ENCODE results near the gene HINT2. TPM values are rescaled to one million over a fixed set of nuclear protein-coding genes. Genes with fewer than 3 reads are reported as not detected.
A peak's percentile ranks its signal among the peaks of the same experiment; 100 is the strongest.

Gene HINT2
- total RNA-seq, 1 donor from 2014 or later, result 60.1 TPM

DNA sequence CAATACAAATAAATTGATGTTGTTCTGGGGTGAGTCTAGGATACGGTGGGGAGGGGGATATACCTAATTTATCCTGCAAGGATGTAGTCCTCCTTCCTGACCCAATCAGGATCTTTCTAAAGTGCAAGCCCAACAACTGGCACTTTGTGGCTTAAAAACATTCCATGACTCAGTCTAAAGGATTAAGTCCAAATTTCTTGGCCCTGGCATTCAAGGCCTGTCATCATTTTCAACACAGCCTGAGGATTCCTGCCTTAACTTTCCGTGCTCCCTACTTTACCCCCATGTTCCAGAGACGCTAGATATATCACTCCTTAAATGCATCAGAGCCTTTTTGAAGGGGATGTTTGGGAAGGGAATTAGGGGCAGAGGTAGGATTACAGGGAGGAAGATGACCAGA is 12.6 kb upstream of the HINT2 start:
- TF ChIP-seq, protein P1, sequence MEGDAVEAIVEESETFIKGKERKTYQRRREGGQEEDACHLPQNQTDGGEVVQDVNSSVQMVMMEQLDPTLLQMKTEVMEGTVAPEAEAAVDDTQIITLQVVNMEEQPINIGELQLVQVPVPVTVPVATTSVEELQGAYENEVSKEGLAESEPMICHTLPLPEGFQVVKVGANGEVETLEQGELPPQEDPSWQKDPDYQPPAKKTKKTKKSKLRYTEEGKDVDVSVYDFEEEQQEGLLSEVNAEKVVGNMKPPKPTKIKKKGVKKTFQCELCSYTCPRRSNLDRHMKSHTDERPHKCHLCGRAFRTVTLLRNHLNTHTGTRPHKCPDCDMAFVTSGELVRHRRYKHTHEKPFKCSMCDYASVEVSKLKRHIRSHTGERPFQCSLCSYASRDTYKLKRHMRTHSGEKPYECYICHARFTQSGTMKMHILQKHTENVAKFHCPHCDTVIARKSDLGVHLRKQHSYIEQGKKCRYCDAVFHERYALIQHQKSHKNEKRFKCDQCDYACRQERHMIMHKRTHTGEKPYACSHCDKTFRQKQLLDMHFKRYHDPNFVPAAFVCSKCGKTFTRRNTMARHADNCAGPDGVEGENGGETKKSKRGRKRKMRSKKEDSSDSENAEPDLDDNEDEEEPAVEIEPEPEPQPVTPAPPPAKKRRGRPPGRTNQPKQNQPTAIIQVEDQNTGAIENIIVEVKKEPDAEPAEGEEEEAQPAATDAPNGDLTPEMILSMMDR (conservative IDR thresholded peaks at IDR 0.05), result no peak
- Mint-ChIP-seq H3K27ac (ENCODE audit: unreplicated experiment) (no peak overlapping the region), H3K27me3 (ENCODE audit: low read depth) (no peaks in the 10 kb centered on the region), H3K9me3 (no peaks in the 10 kb centered on the region), H3K36me3 (ENCODE audit: low read depth) (no peaks in the 10 kb centered on the region), H3K4me1 (peaks cover 44% of the 10 kb centered on the region), H3K4me3 (peak overlapping the region; percentile 1)
- DNase-seq (ENCODE audit: low read depth, low spot score), result no peak

DNA sequence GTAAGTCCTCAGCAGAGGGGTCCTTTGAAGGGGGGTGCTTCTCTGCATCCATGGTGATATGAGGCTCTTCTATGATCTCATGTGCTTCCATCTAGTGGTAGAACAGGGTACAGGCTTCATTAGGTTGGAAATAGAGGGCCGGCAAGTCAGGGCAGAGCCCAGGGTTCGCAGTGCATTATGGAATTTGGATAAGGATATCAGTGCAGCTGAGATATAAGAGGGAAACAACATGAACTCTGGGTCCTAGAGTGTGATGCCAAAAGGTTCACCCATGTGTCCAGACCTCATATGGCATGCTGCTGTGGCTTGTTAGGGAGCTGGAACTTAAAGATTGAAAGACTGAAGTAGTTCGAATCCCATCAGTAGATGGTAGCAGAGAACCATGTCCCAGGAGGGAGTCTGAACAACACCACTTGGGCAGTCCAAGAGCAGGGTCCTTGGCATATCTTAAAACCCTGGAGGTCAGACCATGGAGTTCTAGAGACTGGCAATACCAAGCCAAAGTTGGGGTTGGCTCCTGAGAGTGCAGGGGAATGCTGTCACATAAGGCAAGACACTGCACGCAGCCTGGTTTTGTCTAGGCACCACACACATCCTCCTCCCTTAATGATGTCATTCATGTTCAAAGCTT is 11.3 kb upstream of the HINT2 start:
- no peak overlapping the region for H3K27ac Mint-ChIP-seq (ENCODE audit: unreplicated experiment)
- peaks cover 32% of the 10 kb centered on the region for H3K4me1 Mint-ChIP-seq
- no peak for DNase-seq (ENCODE audit: low read depth, low spot score)
- H3K9me3 Mint-ChIP-seq, result no peaks in the 10 kb centered on the region
- peak overlapping the region; percentile 80 for H3K4me3 Mint-ChIP-seq
- H3K27me3 Mint-ChIP-seq (ENCODE audit: low read depth), result no peaks in the 10 kb centered on the region
- TF ChIP-seq, protein P1 (conservative IDR thresholded peaks at IDR 0.05), result peak; percentile 67
- H3K36me3 Mint-ChIP-seq (ENCODE audit: low read depth), result no peaks in the 10 kb centered on the region

DNA sequence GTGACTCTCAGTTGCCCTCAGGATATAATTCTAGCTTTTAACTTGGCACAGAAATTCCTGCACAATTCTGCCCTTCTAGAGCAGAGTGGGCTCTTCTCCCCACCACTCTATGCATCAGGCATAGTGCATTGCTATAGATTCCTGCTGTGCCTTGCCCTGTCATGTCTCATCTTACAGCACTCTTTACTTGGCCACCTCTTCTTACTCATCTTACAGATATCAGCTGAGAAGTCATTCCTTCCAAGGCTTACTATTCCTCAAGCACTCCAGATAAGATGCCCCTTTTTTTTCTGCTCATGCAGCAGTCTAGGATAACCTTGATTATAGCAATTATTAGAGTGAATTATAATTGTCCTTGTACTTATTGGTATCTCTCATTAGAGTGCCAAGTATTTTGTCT is 8.1 kb upstream of the HINT2 start:
- H3K27ac Mint-ChIP-seq (ENCODE audit: unreplicated experiment), result no peak overlapping the region
- peaks cover 5% of the 10 kb centered on the region for H3K4me1 Mint-ChIP-seq
- H3K9me3 Mint-ChIP-seq, result no peaks in the 10 kb centered on the region
- H3K4me3 Mint-ChIP-seq, result no peak overlapping the region
- no peaks in the 10 kb centered on the region for H3K36me3 Mint-ChIP-seq (ENCODE audit: low read depth)
- TF ChIP-seq, protein P1 (conservative IDR thresholded peaks at IDR 0.05), result no peak
- DNase-seq (ENCODE audit: low read depth, low spot score), result no peak
- no peaks in the 10 kb centered on the region for H3K27me3 Mint-ChIP-seq (ENCODE audit: low read depth)

DNA sequence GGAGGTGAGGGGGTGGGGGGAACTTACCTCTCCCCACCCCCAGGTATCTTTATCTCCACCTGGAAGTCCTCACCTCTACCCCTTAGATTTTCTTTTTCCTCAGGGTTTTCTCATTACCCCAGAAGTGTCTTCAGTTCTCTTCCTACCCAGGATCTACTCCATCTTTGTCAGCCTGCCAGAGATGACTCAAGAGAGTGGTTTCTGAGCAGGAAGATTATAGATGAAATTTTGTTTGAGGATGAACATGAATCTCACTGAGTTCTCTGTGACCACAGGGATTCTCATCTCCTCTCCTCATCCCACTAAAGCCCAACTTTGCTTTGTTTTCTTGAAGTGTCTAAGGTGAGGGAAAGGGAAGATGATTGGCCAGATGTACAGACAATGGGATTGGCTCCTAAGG is 5.2 kb upstream of the HINT2 start:
- no peak for DNase-seq (ENCODE audit: low read depth, low spot score)
- no peaks in the 10 kb centered on the region for H3K9me3 Mint-ChIP-seq
- peaks cover 13% of the 10 kb centered on the region for H3K4me1 Mint-ChIP-seq
- H3K36me3 Mint-ChIP-seq (ENCODE audit: low read depth), result no peaks in the 10 kb centered on the region
- H3K4me3 Mint-ChIP-seq, result peak overlapping the region; percentile 4
- H3K27ac Mint-ChIP-seq (ENCODE audit: unreplicated experiment), result no peak overlapping the region
- H3K27me3 Mint-ChIP-seq (ENCODE audit: low read depth), result no peaks in the 10 kb centered on the region
- TF ChIP-seq, protein P1 (conservative IDR thresholded peaks at IDR 0.05), result no peak

DNA sequence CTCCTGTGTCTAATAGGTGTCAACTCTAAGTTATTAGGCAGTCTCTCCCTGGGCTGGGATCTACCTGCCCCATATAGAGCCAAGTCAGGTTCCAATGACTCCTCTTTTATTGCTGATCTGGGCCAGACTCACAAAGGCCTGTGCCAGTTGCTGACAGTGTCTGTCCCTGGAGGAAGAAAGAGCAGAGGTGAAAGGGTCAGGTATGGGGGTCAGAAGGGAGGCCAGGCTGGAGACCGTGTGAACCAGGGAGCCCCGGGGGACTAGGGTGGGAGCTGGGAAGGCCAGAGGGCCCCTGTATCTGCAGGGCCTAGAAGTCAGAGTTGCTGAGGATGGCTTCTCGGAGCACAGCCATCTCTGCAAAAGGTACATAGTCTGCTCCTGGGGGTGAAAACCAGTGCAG is 3.5 kb upstream of the HINT2 start:
- no peak for DNase-seq (ENCODE audit: low read depth, low spot score)
- no peaks in the 10 kb centered on the region for H3K27me3 Mint-ChIP-seq (ENCODE audit: low read depth)
- H3K36me3 Mint-ChIP-seq (ENCODE audit: low read depth), result no peaks in the 10 kb centered on the region
- no peak overlapping the region for H3K27ac Mint-ChIP-seq (ENCODE audit: unreplicated experiment)
- TF ChIP-seq, protein P1 (conservative IDR thresholded peaks at IDR 0.05), result no peak
- H3K4me1 Mint-ChIP-seq, result peaks cover 25% of the 10 kb centered on the region
- H3K9me3 Mint-ChIP-seq, result no peaks in the 10 kb centered on the region
- H3K4me3 Mint-ChIP-seq, result peak overlapping the region; percentile 91

Data from neural crest cell (in vitro differentiated cells).